HepG2 (cell line): Measurements from ENCODE around the gene CPM. TPM values are rescaled to one million over a fixed set of nuclear protein-coding genes. Genes with fewer than 3 reads are reported as not detected.

Experiments used
- ATAC-seq: fragments of 200-7000 bp; cut with Tn5 transposase; 3 replicates; pipeline ENCODE4 v1.9.1; 2020; ENCODE audit warnings: mild to moderate bottlenecking, moderate library complexity
- BruUV-seq: library from RNA; stranded (reverse); fragments of 400-500 nt; replicated peaks from 2 replicates; lab custom pipeline; 2021; lab: Mats Ljungman, UMichigan
- CTCF ChIA-PET: fragments of 300-600 bp; formaldehyde crosslinking; extraction: SDS; loops from one replicate; lab custom pipeline; 2021; ENCODE audit warnings: low total read pairs, inconsistent platforms, low intra/inter-chr PET ratio; lab: Yijun Ruan, JAX
- POLR2A ChIA-PET: fragments of 350-600 bp; sonication (Branson Sonifier 250); formaldehyde crosslinking; loops from one replicate; lab custom pipeline; 2020; ENCODE audit warnings: antibody characterized with exemption, inconsistent platforms; lab: Yijun Ruan, JAX
- DNase-seq: peaks from one replicate; pipeline ENCODE4 v3.0.0-alpha.2; 2015; ENCODE audit warnings: low spot score
- FAIRE-seq: peaks from 3 replicates; lab custom pipeline; 2011; peaks lifted over from hg19 to GRCh38; lab: Jason Lieb, UNC
- H2AFZ ChIP-seq: one replicate; pipeline ENCODE4 v1.6.1; 2011; ENCODE audit warnings: low read length, inconsistent platforms
- H3K27ac ChIP-seq: fragments of 300-600 bp; 3 replicates; pipeline ENCODE4 v1.8.0; 2011; ENCODE audit warnings: mixed run types, mild to moderate bottlenecking, mixed read lengths, low read length, inconsistent platforms; ENCODE audit not compliant: insufficient read depth; ENCODE audit errors: extremely low read length
- H3K27me3 ChIP-seq, 2 experiments: fragments of 200-600 bp in 1 of 2; 2 replicates in 1 of 2; 3 replicates in 1 of 2; pipeline versions ENCODE4 v1.6.0 to v1.8.0; 2011; ENCODE audit warnings: low read length in 2 of 2, mild to moderate bottlenecking in 2 of 2, moderate library complexity in 2 of 2, inconsistent platforms in 1 of 2; ENCODE audit not compliant: insufficient read depth in 2 of 2, control insufficient read depth in 1 of 2
- H3K36me3 ChIP-seq, 2 experiments: fragments of 200-600 bp in 1 of 2; replicated peaks in 1 of 2; 2 replicates in 1 of 2; 3 replicates in 1 of 2; pipeline versions ENCODE4 v1.5.1 to v1.8.0; 2011; ENCODE audit warnings: low read length in 2 of 2, inconsistent platforms in 1 of 2; ENCODE audit not compliant: insufficient read depth in 2 of 2, control insufficient read depth in 1 of 2
- H3K4me1 ChIP-seq: 2 replicates; pipeline ENCODE4 v1.5.1; 2012; ENCODE audit warnings: low read length, inconsistent platforms; ENCODE audit not compliant: insufficient read depth
- H3K4me2 ChIP-seq: 2 replicates; pipeline ENCODE4 v1.6.0; 2011; ENCODE audit warnings: low read depth, low read length, inconsistent platforms
- H3K4me3 ChIP-seq, 3 experiments: fragments of 200-600 bp in 1 of 3; sonication (generic), shearing (Covaris generic) in 1 of 3; replicated peaks in 1 of 3; 2 replicates each; pipeline ENCODE4 v1.5.1; 2011 to 2016; ENCODE audit warnings: low read length in 3 of 3, inconsistent platforms in 2 of 3, low read depth in 2 of 3, mild to moderate bottlenecking in 2 of 3, control low read depth in 1 of 3, mixed read lengths in 1 of 3; ENCODE audit not compliant: insufficient read depth in 1 of 3
- H3K79me2 ChIP-seq: one replicate; pipeline ENCODE4 v1.6.1; 2011; ENCODE audit warnings: low read length, inconsistent platforms; ENCODE audit not compliant: insufficient read depth
- H3K9ac ChIP-seq: 2 replicates; pipeline ENCODE4 v1.6.0; 2011; ENCODE audit warnings: mild to moderate bottlenecking, low read depth, low read length, inconsistent platforms; ENCODE audit not compliant: insufficient read depth
- H3K9me3 ChIP-seq: 2 replicates; pipeline ENCODE4 v1.5.1; 2012; ENCODE audit warnings: mild to moderate bottlenecking, low read length
- H4K20me1 ChIP-seq: 2 replicates; pipeline ENCODE4 v1.6.0; 2011; ENCODE audit warnings: inconsistent platforms, mild to moderate bottlenecking, low read length, moderate library complexity; ENCODE audit not compliant: insufficient read depth
- IRX3 ChIP-seq: sonication (generic); formaldehyde crosslinking; IDR thresholded peaks from 2 replicates; pipeline ENCODE4 v1.8.1; 2023; ENCODE audit warnings: mild to moderate bottlenecking, low read depth, missing genetic modification reagents, borderline replicate concordance
- RBFOX2 ChIP-seq: fragments of 200-400 bp; formaldehyde crosslinking; IDR thresholded peaks from 2 replicates; pipeline ENCODE4 v1.6.1; 2017; ENCODE audit warnings: low read depth, mild to moderate bottlenecking, low read length
- RBM22 ChIP-seq: fragments of 200-400 bp; formaldehyde crosslinking; optimal IDR thresholded peaks from 2 replicates; pipeline ENCODE3; 2017; ENCODE audit warnings: mild to moderate bottlenecking, low read length, moderate library complexity
- ZNF713 ChIP-seq: sonication (generic); formaldehyde crosslinking; IDR thresholded peaks from 2 replicates; pipeline ENCODE4 v1.4.0; 2020; ENCODE audit warnings: mild to moderate bottlenecking, missing genetic modification reagents
- WGBS: methylation state at CpG from one replicate; pipeline ENCODE4 v1.1.6; 2017; ENCODE audit warnings: low lambda C conversion rate; 5-methylcytosine and 5-hydroxymethylcytosine counted together
- in situ Hi-C: cut with HindIII; loops from 2 replicates; pipeline ENCODE4 v1.10.0; 2017; ENCODE audit warnings: low pct_unique_long_range_greater_than_20kb; ENCODE audit not compliant: extremely low pct_ligation_motif_present
- intact Hi-C: fragments of 100-400 bp; cut with micrococcal nuclease; formaldehyde crosslinking; loops from one replicate; pipeline ENCODE4 v1.10.0; 2022; ENCODE audit not compliant: unreplicated experiment
- polyA plus RNA-seq, 8 experiments: library from polyadenylated mRNA; depleted of rRNA in 3 of 8; stranded (reverse) in 7 of 8; unstranded in 1 of 8; fragments of >200 nt; fragmentation: Illumina TruSeq in 4 of 8; extraction: Trizol in 4 of 8; gene quantifications; 2 replicates each; pipeline versions ENCODE4 v1.2.1 to v1.2.3, GENCODE V29; 2011 to 2016; ENCODE audit warnings: low read depth in 4 of 8, missing spikeins in 1 of 8, mixed read lengths in 1 of 8; ENCODE audit not compliant: insufficient read depth in 1 of 8
- total RNA-seq, 5 experiments: library from RNA; depleted of rRNA; stranded (reverse); fragments of >200 nt; fragmentation: Illumina TruSeq; extraction: Trizol; gene quantifications; 2 replicates each; pipeline ENCODE4 v1.2.3, GENCODE V29; 2016; ENCODE audit warnings: low read depth in 1 of 5
- TF ChIP-seq, protein P1 (sequence below), 2 experiments: fragments of 450-650 bp in 1 of 2; sonication (generic) in 1 of 2; formaldehyde crosslinking in 1 of 2; IDR thresholded peaks; 2 replicates each; pipeline versions ENCODE4 v1.6.1 to v1.8.0; 2016 to 2022; ENCODE audit warnings: antibody characterized with exemption in 1 of 2, mild to moderate bottlenecking in 1 of 2, missing genetic modification reagents in 1 of 2

Gene CPM
- total and polyA plus RNA-seq, 2 of the 13 experiments (the other 11 are each of a cell fraction or from before 2014, with no cell fraction given): not detected

DNA sequence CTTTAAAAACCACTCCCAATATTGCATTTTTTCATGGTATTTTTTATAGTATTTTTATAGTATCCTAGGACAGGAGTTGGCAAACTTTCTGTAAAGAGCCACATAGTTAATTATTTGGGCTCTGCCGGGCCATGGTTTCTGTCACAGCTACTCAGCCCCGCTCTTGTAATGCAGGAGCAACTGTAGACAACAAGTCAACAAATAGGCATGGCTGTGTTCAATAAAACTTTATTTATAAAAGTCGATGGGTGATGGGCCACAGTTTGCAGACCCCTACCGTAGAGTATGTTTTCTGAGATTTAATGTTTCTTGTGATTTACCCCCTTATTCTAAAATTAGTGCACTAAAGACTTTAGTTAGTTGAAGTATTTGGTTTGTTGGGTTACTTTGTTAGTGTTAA, 99.5 kb downstream of the CPM start:
- peaks cover 53% of the 10 kb centered on the region for H4K20me1 ChIP-seq
- no TSS peak for BruUV-seq
- CTCF ChIA-PET: no interaction called here
- DNase-seq (no peak), ATAC-seq (no peak)
- H2AFZ ChIP-seq: no peak overlapping the region
- H3K36me3 ChIP-seq: peaks cover 20 to 72% of the 10 kb centered on the region in 2 experiments
- intact Hi-C loops: no loop called here
- in situ Hi-C loops: no loop called here
- WGBS: 98% methylated on average over 4 of the region's 4 CpGs
- TF ChIP-seq RBFOX2 (peak; percentile 53; the same call in 1 of the 2 replicates), RBM22 (peak; percentile 92), ZNF713 (CRISPR knock-in tag) (no peak), IRX3 (no peak)
- TF ChIP-seq, protein P1, sequence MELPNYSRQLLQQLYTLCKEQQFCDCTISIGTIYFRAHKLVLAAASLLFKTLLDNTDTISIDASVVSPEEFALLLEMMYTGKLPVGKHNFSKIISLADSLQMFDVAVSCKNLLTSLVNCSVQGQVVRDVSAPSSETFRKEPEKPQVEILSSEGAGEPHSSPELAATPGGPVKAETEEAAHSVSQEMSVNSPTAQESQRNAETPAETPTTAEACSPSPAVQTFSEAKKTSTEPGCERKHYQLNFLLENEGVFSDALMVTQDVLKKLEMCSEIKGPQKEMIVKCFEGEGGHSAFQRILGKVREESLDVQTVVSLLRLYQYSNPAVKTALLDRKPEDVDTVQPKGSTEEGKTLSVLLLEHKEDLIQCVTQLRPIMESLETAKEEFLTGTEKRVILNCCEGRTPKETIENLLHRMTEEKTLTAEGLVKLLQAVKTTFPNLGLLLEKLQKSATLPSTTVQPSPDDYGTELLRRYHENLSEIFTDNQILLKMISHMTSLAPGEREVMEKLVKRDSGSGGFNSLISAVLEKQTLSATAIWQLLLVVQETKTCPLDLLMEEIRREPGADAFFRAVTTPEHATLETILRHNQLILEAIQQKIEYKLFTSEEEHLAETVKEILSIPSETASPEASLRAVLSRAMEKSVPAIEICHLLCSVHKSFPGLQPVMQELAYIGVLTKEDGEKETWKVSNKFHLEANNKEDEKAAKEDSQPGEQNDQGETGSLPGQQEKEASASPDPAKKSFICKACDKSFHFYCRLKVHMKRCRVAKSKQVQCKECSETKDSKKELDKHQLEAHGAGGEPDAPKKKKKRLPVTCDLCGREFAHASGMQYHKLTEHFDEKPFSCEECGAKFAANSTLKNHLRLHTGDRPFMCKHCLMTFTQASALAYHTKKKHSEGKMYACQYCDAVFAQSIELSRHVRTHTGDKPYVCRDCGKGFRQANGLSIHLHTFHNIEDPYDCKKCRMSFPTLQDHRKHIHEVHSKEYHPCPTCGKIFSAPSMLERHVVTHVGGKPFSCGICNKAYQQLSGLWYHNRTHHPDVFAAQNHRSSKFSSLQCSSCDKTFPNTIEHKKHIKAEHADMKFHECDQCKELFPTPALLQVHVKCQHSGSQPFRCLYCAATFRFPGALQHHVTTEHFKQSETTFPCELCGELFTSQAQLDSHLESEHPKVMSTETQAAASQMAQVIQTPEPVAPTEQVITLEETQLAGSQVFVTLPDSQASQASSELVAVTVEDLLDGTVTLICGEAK (IDR thresholded peaks at IDR 0.05): peak; percentile 68
- TF ChIP-seq, protein P1 (CRISPR knock-in tag; IDR thresholded peaks at IDR 0.05): peak; percentile 96
- TF ChIP-seq, all 625 proteins: peak for 3
- Histone ChIP-seq H3K9ac (no peak overlapping the region), H3K9me3 (no peaks in the 10 kb centered on the region), H3K4me3 (no peak overlapping the region), H3K4me2 (no peak overlapping the region), H3K79me2 (peaks cover 19% of the 10 kb centered on the region), H3K4me1 (peaks cover 9% of the 10 kb centered on the region; the same call in 1 of the 2 replicates), H3K27me3 (no peaks in the 10 kb centered on the region), H3K27ac (no peak overlapping the region)
- FAIRE-seq: no peak
- POLR2A ChIA-PET: interaction anchor here (1.3 kb wide), 1 partner anchor 25 kb away, joined by 3 read pairs; no protein-coding TSS in a partner anchor
